HG03565 (cell line): ENCODE data around the gene LRRC8D.
"Not testable (repeated sequence)": the region's sequence is repeated elsewhere in the genome, so short reads cannot be mapped to it uniquely, and the experiment has no call there.

Source experiments
- ATAC-seq: cut with Tn5 transposase; IDR thresholded peaks from one replicate; pipeline ENCODE4 v1.9.1; 2021; ENCODE audit warnings: mild to moderate bottlenecking, moderate library complexity; ENCODE audit not compliant: unreplicated experiment

Gene LRRC8D

DNA sequence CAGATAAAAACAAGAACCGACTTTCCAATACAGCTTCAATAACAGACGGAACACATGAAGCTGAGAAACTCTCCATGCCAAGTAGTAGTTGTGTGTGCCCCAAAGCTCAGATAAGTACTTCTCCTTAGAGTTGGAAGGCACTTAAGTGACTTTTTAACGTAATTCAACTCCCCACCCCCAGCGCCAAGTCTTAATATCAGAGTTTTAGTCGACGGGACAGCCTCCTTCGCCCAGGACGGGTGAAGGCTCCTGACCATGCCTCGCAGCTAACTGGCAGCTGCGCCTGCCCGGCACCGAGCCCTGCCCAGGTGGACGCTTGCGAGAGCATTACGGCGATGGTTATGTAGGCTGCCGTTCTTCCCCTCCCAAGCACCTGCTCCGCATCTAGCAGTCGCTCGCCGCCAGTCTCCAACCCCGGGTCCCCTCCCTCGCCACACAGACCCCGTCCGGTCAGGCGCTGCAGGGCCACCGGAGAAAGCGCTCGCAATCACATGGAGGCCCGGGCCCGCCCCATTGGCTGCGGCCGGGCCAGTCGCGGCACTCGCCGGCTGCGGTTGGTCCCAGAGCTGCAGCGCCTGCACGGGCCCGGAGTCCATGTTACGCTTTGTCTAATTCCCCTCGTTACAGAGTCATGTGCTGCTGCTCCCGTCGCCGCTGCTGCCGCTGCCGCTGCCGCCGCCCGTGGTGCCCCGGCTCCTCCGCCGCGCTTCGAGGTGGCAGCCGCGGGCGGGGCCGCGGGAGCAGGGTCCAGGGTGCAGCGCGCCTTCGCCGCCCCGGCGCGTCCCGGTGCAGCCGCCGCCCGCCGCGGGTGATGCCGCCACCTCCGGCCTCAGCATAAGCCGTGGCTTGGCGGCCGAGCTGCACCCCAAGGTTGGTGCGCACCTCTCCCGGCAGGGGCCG, at the start of gene LRRC8D:
TSS of gene LRRC8D (plus strand) at position 611 of the 900 bp plus-strand sequence. CDS start 112,037 bp downstream, outside the sequence.
- ATAC-seq, result peak; percentile 65

DNA sequence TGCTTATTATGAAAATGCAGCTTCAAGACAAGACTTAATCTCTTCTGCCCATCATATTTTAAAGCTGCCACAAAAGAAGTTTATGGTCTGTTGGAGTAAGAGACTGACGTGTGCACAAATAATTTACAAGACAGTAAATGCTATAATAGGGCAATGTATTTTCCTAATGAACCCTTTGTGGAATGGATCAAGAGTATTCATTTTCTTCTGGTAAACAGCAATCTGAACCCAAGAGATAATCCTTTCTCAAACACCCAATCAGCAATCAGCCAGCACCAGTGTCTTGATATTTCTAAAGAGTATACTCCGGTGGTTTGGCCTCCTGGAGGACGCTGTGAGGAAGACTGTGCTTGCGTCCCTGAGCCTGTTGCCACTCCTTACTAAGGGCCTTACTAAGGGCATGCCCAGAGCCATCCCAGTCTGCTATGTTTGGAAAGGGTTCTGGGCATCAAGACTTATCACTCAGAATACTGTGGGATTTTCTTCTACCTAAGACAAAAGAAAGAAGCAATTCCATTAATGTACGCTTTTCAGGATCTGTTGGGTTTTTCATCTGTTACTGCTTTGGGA, 48.8 kb upstream of the LRRC8D start:
- ATAC-seq, result no peak

DNA sequence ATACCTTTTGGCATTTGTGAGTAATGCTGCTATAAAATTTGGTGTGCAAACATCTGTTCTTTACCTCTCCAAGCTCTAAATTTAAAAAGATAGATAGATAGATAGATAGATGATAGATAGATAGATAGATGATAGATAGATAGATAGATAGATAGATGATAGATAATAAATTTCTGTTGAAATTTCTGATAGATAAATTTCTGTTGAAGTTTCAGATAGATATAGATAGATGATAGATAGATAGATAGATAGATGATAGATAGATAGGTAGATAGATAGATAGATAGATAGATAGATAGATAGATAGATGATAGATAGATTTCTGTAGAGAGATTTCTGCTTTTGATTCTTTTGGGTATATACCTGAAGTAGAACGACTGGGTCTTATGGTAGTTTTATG, 44.7 kb upstream of the LRRC8D start:
- ATAC-seq, result not testable (repeated sequence)

DNA sequence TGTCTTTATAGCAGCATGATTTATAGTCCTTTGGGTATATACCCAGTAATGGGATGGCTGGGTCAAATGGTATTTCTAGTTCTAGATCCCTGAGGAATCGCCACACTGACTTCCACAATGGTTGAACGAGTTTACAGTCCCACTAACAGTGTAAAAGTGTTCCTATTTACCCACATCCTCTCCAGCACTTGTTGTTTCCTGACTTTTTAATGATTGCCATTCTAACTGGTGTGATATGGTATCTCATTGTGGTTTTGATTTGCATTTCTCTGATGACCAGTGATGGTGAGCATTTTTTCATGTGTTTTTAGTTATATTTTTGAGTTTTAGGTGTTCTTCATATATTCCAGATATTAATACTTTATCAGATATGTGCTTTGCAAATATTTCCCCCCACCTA, 43.6 kb upstream of the LRRC8D start:
- ATAC-seq, result not testable (repeated sequence)

DNA sequence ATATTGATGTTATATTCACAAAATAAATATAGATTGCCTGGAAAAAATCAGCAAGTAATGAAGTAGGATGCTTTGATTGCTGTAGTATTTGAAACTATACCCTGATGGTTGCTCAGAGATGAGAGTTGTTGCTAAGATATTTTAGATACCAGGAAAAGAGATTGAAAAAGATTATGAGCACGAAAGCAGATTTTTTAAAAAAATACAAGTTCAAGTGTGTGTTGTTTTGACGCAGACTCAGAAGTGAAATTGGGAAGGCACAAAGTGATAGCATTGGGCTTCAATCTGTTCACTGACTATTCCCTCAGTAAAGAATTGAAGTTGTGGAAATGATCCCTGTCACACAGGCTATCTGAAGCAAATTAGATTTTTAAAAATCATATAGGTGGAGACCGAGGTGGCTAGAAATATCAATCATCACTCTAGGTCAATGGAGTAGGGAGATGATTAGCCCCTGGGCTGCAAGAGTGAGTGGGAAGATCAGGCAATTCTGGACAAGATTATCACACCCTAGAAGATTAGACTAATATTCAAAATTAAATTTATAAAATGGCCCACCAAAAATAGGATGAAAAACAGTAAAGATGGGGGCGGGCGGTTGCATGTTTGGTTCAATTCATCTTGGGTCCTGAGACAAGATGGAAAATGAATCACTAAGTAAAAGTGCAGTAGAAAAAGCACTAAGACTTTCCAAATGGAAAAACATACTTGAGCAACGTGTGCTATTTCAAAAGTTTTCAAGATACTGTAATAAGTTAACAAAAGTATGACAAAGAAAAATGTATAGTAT, 41.5 kb upstream of the LRRC8D start:
- no peak for ATAC-seq

DNA sequence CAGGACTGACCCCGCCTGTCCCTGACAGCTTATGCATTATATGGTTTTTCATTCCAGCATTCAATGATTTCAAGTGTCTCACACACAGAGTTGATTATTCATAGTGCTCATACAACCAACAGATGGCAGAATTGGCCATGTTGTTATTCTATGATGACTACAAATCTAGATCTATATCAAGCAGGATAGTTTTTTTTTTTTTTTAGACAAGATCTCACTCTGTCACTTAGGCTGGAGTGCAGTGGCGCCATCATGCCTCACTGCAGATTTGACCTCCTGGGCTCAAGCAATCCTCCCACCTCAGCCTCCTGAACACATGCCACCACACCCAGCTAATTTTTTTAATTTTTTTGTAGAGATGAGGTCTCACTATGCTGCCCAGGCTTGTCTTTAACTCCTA, 40.1 kb upstream of the LRRC8D start:
- ATAC-seq, result no peak

DNA sequence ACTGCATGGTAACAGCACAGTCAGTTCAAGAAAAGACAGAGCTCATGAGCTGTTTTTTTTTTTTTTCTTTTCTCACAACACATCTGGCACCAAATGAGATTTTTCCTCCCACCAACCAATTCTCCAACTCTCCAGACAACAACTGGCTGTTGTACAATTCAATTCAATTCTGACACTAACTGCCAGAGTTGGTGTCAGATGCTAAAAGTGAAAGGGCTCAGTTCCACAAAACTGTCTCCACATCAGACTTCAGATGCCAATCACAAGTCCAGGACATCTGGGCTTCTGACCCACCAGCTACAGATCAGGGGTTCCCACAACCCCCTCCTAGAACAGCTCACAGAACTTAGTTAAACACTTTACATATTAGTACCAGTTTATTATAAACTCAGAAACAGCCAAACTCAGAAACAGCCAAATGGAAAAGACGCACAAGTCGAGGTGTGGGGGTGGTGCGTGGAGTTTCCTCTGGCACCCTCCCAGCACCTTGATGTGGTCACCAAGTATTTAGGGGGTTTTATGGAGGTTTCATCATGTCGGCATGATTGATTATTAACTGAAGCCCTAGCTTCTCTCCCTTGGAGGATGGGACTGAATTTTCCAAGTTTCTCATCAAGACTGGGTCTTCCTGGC, 39.2 kb upstream of the LRRC8D start:
- ATAC-seq, result peak; percentile 85

DNA sequence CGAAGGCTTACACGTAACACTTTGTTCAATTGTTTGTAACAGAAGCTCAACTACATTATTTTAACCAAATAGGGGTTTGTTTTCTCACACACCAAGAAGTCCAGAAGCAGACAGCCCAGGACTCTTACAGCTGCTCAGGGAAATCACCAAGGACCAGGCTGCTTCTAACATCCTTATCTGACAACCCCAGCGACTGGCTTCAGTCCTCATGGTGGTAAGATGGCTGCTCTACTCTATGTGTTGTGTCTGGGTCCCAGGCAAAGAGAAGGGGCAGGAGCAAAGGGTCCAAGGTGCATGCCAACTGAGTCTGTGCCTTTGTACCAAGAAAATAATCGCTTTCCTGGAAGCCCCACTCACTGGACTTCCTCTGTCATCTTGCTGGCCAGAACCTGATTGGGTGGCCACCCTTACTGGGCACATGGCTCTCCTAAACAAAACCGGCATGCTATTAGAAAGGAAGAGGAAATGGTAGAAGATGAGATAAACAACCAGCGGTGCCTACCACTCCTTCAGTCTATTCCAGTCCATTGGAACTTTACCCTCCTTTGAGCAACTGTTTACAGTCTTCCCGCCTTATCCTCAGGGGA, 34.1 kb upstream of the LRRC8D start:
- no peak for ATAC-seq

DNA sequence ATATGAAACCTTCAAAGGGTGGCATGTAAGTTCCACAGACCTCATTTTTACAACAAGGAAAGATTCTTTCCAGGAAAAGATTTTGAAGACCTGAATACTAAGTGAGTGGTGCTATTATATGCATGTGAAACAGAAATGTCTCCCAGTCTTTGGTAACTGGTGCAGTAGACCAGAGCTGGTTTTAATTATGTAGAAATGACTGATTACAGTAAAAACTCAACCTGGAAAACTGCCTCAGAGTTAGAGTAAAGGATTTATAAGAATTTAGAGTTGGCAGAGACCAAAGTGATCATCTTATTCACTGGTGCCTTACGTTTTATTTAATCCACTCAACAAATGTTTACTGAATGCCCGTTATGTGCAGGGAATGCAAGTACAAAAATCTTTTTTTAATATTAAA, 30.2 kb upstream of the LRRC8D start:
- ATAC-seq, result no peak

DNA sequence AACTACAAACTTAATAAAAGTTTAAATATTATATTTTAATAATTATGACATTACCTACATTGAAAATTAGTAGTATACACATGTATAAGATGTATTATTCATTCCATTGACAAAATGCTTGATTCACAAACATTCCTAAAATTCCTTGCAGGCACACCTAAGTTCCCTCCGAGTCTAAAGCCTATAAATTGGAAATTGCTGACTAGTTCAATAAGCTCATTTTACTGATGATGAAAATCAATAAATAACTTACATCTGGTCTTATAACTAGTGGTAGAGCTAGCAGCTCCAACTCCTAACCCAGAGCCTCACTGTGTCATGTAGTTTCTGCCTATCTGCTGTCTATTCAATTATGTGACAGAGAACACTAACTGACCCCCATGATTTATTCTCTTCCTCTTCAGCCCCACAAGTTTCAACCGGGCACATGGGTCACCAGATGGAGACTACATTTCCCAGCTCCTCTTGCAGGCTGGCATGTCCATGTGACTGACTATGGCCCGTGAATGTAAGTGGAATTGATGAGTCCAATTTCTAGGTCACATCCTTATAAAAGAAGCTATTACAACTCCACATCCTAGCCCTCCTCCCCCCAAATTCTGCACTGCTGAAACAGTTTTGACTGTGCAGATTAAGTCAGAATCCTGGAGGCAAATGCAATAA, 29.6 kb upstream of the LRRC8D start:
- ATAC-seq, result no peak

DNA sequence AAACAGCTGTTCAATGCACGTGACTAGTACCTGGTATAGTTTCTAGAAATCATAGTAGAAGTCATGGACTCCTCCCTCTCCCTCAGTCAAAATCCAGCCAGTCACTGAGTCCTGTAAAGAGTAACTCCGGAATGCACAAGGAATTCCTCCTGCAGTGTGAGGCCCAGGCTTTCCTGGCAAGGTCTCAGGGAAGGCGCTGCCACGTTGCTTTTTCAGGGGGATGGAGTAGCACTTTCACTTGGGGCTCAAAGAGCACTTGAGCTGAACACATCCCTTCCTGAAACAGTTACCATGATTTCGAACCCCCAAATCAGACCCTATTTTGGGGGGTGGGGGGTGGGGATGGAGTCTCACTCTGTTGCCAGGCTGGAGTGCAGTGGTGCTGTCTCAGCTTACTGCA, 26.4 kb upstream of the LRRC8D start:
- ATAC-seq, result no peak

DNA sequence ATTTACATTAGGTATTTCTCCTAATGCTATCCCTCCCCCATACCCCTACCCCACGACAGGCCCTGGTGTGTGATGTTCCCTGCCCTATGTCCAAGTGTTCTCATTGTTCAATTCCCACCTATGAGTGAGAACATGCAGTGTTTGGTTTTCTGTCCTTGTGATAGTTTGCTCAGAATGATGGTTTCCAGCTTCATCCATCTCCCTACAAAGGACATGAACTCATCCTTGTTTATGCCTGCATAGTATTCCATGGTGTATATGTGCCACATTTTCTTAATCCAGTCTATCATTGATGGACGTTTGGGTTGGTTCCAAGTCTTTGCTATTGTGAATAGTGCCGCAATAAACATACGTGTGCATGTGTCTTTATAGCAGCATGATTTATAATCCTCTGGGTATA, 25.3 kb upstream of the LRRC8D start:
- not testable (repeated sequence) for ATAC-seq

DNA sequence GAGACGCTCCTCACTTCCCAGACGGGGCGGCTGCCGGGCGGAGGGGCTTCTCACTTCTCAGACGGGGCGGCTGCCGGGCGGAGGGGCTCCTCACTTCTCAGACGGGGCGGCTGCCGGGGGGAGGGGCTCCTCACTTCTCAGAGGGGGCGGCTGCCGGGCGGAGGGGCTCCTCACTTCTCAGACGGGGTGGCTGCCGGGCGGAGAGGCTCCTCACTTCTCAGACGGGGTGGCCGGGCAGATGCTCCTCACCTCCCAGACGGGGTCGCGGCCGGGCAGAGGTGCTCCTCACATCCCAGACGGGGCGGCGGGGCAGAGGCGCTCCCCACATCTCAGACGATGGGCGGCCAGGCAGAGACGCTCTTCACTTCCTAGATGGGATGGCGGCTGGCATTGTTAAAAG, 23.0 kb upstream of the LRRC8D start:
- ATAC-seq, result not testable (repeated sequence)

DNA sequence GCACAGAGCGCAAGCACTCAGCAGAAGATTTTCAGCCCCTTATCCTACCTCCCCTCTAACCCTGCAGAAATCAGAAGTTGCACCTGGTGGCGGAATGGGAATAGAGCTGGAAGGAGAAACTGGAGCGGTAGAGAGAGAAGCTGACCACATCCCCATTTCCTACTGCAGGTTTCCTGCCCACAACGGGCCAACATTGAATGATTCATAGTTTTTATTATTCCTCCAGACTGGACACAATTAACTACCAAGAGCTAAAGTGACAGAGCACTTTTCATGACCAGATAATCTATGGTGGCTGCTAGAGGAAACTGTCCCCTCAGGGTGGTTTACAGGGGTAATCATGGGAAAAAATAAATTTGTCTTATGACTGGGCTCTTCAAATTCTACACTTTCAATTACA, 21.3 kb upstream of the LRRC8D start:
- no peak for ATAC-seq

DNA sequence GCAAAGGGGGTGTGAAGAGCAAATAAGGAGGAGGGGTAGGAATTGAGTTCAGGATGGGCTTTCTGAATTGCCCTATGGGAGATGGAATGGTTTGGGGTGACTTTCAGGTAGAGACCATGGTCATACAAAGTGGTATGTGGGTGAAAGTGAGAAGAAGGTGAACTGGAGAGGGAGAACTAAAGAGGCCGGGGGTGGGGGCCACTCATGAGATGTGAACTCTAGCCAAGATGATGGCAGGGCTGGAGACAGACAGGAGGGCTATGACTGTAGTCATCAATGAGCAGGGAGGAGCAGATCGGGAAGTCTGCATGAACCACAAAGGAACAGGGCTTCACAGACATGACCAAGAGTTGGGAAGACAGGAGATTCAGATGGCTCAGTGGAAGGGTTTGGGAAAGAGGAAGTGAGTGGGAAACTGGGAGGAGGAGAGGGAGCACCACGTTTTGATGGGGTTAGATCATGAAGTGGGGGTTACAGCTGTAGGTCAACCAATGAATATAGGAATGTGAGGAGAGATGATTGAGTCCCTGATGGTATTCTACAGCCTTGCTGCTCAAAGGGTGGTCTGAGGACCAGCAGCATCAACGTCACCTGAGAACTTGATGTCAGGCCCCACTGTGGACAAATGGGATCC, 20.7 kb upstream of the LRRC8D start:
- ATAC-seq, result no peak

DNA sequence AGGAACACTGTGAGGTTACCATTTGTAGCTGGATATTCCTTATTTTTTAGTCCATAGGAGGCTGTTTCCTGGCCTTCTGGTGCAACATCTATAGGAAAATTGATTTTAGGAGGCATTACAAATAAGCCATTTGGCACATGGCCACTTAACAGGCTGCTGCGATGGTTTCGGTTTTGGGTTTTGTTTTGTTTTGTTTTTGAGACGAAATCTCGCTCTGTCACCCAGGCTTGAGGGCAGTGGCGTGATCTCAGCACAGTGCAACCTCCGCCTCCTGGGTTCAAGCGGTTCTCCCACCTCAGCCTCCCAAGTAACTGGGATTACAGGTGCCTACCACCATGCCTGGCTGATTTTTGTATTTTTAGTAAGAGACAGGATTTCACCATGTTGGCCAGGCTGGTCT, 20.1 kb upstream of the LRRC8D start:
- no peak for ATAC-seq

DNA sequence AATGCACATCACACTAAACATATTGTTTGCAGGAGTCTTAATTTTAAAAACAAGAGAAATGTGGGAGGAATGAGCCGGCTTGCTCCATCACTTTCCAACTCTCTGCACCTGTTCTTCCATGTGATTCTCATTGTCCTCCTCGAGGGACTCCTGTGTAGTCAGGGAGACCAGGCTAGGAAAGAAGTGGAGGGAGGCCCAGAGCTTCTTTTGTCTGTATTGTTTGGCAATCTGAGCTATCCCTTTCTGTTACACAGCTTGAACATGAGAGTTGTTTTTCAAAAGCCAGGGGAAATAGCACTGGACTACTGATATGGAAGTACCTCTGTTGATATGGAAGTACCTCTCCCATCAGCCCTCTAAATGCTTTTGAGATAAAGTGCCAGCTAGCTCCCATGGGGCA, 18.8 kb upstream of the LRRC8D start:
- ATAC-seq, result no peak

DNA sequence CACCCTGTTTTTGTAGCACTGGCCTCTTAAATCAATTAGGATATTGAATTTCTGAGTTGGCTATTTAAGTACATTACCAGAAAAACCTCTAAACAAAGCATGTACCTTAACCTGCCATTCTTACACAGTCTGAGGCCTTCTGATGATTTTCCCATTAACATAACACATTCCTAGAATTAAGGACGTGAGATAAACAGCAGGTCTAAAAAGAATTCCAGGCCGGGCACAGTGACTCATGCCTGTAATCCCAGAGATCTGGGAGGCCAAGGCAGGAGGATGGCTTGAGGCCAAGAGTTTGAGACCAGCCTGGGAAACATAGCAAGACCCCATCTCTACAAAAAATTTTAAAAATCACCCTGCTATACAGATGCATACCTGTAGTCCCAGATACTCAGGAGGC, 18.0 kb upstream of the LRRC8D start:
- no peak for ATAC-seq

DNA sequence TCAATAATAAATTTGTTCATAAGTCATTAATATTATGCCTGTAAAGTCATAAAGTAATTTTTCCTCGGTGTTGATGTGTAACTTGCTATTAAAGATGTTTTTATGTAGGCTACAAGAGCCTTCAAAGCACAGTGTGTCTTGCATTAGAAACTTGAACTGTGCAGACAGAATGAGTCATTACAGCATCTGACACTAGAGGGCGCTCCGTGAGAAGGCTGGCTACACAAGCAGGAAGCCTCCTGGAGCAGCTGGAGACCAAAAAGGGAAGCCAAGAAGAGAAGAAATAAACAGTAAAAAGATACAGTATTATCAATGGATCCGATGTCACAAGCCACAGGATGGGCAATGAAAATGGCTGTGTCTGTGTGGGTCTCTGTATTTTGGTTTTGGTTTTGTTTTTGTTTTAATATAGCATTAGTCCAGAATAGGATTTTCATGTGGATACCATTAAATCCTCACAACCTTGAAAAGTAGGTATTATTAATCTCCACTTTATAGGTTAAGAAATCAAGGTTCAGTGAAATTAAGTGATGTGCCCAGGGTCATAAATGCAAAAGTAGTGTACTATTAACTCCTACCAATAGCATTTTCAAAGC, 16.1 kb upstream of the LRRC8D start:
- peak; percentile 65 for ATAC-seq
